CD4-positive, alpha-beta T cell treated with Interferon gamma for 1 hour (primary cell): ENCODE measurements around the gene TMEM240.
"Not testable (repeated sequence)": the region's sequence is repeated elsewhere in the genome, so short reads cannot be mapped to it uniquely, and the experiment has no call there.

Source experiments
- DNase-seq: peaks from one replicate; pipeline ENCODE4 v3.0.0-alpha.2; 2020

TMEM240 gene

GRCh38 chr1:1556961-1557360 lies 16.5 kb upstream of the TMEM240 start:
- DNase-seq, result not testable (repeated sequence)

- DNase-seq, result no peak
These were observed 16.1 kb upstream of the TMEM240 start for GRCh38 chr1:1556505-1556904.

- DNase-seq, result no peak
These were observed 14.8 kb upstream of the TMEM240 start for GRCh38 chr1:1554926-1555915.

GRCh38 chr1:1554550-1554925 lies 14.1 kb upstream of the TMEM240 start:
- no peak for DNase-seq

GRCh38 chr1:1553821-1554494 lies 13.5 kb upstream of the TMEM240 start:
- DNase-seq, result no peak

GRCh38 chr1:1552263-1552639 lies 11.8 kb upstream of the TMEM240 start:
- DNase-seq, result no peak

GRCh38 chr1:1551524-1552262 lies 11.3 kb upstream of the TMEM240 start:
- no peak for DNase-seq

- no peak for DNase-seq
These were observed 10.4 kb upstream of the TMEM240 start for GRCh38 chr1:1550591-1551432.

- no peak for DNase-seq
These were observed 9.7 kb upstream of the TMEM240 start for GRCh38 chr1:1550087-1550486.

- DNase-seq, result no peak
These were observed 8.2 kb upstream of the TMEM240 start for GRCh38 chr1:1548591-1548990.

GRCh38 chr1:1547476-1547875 lies 7.1 kb upstream of the TMEM240 start:
- DNase-seq, result no peak

GRCh38 chr1:1547011-1547410 lies 6.6 kb upstream of the TMEM240 start:
- DNase-seq, result no peak

GRCh38 chr1:1545946-1546737 lies 5.7 kb upstream of the TMEM240 start:
- DNase-seq, result no peak

- no peak for DNase-seq
These were observed 4.1 kb upstream of the TMEM240 start for GRCh38 chr1:1544544-1544943.

GRCh38 chr1:1543706-1544099 lies 3.3 kb upstream of the TMEM240 start:
- no peak for DNase-seq

- no peak for DNase-seq
These were observed 2.6 kb upstream of the TMEM240 start for GRCh38 chr1:1542766-1543705.

- DNase-seq, result no peak
These were observed 1.7 kb upstream of the TMEM240 start for GRCh38 chr1:1541956-1542765.

GRCh38 chr1:1540818-1541628 lies 599 bp upstream of the TMEM240 start:
- DNase-seq, result no peak
